HK-2 (cell line): ENCODE results near the gene PRSS27.
"Not testable (repeated sequence)": the region's sequence is repeated elsewhere in the genome, so short reads cannot be mapped to it uniquely, and the experiment has no call there.

Experiments
- DNase-seq: peaks from one replicate; pipeline ENCODE4 v3.0.0-alpha.2; 2018; ENCODE audit not compliant: unreplicated experiment

The PRSS27 gene

GRCh38 chr16:2696601-2697250 is 23.3 kb downstream of the PRSS27 start:
- not testable (repeated sequence) for DNase-seq

- no peak for DNase-seq
Measured at GRCh38 chr16:2692948-2693651, 26.9 kb downstream of the PRSS27 start.

DNA sequence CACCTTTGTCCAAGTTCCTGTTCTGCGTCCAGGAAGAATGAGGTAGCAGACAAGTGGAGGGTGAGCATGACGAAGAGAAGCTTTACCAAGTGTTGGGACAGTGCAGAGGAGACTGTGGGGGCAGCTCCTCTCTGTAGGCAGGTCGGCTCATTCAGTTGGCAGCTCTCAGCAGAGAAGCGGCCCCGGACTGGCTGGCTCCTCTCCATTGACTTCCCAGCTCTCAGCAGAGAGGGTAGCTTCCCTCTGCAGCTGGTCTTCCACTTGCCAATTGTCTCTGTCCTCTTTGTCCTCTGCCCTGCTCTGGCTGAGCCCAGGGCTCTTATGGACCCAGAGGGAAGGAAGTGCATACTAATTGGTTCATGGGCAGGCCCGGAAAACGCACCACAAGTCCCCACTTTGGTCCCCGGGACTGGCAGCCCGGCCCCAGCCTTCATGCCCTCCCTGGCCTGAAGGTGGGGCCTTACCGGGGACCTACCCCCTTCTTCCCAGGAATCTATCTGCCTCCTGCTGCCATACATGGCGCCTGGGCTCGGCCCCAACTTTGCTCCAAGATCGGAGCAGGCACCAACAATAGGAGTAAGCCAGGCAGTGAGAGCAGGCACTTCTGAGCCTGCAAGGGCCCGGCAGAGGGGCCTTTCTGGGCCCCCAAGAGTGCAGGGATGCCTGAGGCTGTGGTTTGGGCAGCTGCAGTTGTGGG is 27.6 kb downstream of the PRSS27 start:
- DNase-seq: no peak

GRCh38 chr16:2691491-2692248 is 28.4 kb downstream of the PRSS27 start:
- no peak for DNase-seq

- no peak for DNase-seq
Measured at GRCh38 chr16:2690852-2691251, 29.2 kb downstream of the PRSS27 start.

- DNase-seq: no peak
Measured at GRCh38 chr16:2689968-2690801, 29.8 kb downstream of the PRSS27 start.

- DNase-seq: not testable (repeated sequence)
Measured at GRCh38 chr16:2689422-2689821, 30.6 kb downstream of the PRSS27 start.

DNA sequence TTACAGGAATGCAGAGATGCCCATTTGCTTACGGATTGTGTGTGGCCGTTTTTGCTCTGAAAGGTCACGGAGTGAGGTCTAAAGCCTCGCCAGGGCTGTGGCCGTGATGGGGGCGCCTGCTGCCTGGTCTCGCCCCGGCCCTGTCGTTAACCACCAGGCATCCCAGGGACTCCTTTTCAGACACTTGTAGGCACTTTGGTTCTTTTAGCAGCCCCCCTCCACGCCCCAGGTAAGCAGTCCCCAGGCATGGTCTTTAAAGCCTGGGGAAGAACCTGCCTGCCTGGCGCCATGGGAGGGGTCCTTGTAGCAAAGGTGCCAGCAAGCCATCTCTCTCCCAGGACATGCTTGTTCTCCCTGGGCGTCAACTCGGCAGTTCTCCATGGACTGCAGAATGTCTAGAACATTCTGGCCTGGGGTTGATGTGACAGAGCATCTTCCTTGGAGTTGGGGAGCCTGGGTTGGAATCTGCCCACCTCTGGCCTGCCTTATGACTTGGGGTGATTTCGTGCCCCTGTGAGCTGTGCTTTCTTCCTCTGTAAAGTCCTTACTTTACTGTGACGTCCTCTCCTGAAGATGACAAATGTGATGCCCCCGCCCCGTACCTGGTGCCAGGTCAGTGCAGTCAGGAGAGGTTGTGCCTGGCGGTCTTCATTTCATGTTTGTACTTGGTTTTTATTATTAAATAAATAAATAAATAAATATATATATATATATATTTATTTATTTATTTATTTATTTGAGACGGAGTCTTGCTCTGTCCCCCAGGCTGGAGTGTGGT is 32.3 kb downstream of the PRSS27 start:
- DNase-seq: no peak

- DNase-seq: no peak
Measured at GRCh38 chr16:2686912-2687507, 33.0 kb downstream of the PRSS27 start.

GRCh38 chr16:2686075-2686474 is 33.9 kb downstream of the PRSS27 start:
- DNase-seq: not testable (repeated sequence)

GRCh38 chr16:2683041-2683440 is 37.0 kb downstream of the PRSS27 start:
- not testable (repeated sequence) for DNase-seq

GRCh38 chr16:2682209-2683021 is 37.6 kb downstream of the PRSS27 start, which contains the start of gene KCTD5:
KCTD5 (plus strand) TSS chr16:2682523; CDS start chr16:2682549, 26 bp downstream.
- DNase-seq: peak; percentile 91

DNA sequence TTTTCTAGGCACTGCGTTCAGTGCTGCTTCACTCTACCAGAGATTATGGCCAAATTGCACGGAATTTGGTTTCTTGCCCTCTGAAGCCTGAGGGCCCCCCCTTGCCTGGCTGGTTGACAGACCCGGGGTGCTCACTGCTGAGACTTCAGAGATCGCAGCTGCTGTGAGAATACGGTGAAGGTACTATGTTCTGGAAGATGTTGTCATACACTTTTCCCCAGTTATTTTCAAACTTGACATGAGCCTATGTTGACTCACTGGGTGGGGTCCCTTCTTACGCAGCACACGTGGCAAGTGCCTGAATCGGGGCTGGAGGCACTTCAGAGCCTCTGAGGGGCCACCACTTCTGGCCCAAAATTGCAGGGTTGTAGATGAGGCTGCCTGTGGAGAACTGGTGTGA is 39.7 kb downstream of the PRSS27 start:
- DNase-seq: not testable (repeated sequence)

GRCh38 chr16:2679902-2680301 is 40.1 kb downstream of the PRSS27 start:
- not testable (repeated sequence) for DNase-seq

GRCh38 chr16:2678206-2678965 is 41.6 kb downstream of the PRSS27 start:
- not testable (repeated sequence) for DNase-seq

- not testable (repeated sequence) for DNase-seq
Measured at GRCh38 chr16:2676937-2677336, 43.1 kb downstream of the PRSS27 start.

DNA sequence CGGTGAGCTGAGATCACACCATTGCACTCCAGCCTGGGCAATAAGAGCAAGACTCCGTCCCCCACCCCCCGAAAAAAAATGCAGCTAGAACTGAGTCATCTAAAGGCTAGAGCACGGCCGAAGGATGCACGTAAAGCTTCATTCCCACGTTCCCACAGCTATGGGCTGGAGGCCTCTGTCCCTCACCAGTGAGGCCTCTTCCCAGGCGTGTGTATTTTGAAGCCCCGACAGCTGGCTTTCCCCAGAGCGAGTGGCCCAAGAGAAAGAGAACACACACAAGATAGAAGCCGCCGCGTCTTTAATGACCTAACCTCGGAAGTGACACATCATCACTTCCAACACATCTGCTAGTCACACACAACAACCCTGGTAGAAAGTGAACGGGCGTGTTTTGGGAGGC is 44.3 kb downstream of the PRSS27 start:
- DNase-seq: no peak

DNA sequence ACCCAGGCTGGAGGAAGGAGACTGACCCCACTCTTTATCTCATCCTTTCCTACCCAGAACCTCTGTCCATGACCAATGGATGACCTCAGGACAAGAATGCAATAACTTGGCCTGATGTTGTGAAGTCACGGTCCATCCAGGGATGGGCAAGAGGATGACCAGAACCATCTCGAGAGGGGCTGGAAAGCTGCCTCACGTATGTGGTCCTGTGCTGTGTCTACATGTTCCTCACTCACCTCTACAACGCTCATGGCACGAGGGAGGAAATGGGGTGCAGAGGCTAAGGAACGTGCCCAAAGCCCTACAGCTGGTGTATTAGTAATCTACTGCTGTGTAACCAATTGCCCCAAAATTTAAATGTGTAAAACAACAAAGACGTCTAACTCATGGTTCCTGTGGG is 45.0 kb downstream of the PRSS27 start:
- DNase-seq: no peak
